Thymus (tissue), 11 donors: Measurements from ENCODE around the gene CD99L2. TPM values are rescaled to one million over a fixed set of nuclear protein-coding genes. Genes with fewer than 3 reads are reported as not detected.

ENCODE experiments used
- DNase-seq, 9 donors: peaks; one replicate each; pipeline ENCODE4 v3.0.0-alpha.2; 2013; ENCODE audit warnings: low spot score in 9 of 9, low read depth in 6 of 9, missing footprints in 1 of 9
- H3K27ac ChIP-seq, 2 donors: one replicate each; pipeline ENCODE4 v1.5.1; 2013; ENCODE audit warnings: control low read depth in 1 of 2, low read depth in 1 of 2, low read length in 1 of 2, mild to moderate bottlenecking in 1 of 2, moderate library complexity in 1 of 2
- H3K27me3 ChIP-seq, 2 donors: one replicate each; pipeline ENCODE4 v1.5.1; 2013; ENCODE audit warnings: low read length in 1 of 2; ENCODE audit not compliant: control insufficient read depth in 2 of 2, insufficient read depth in 1 of 2
- H3K36me3 ChIP-seq, 2 donors: one replicate each; pipeline ENCODE4 v1.5.1; 2013; ENCODE audit warnings: low read length in 1 of 2, mild to moderate bottlenecking in 1 of 2, moderate library complexity in 1 of 2; ENCODE audit not compliant: control insufficient read depth in 2 of 2, insufficient read depth in 2 of 2
- H3K4me1 ChIP-seq, 2 donors: one replicate each; pipeline ENCODE4 v1.5.1; 2013; ENCODE audit warnings: low read length in 2 of 2; ENCODE audit not compliant: control insufficient read depth in 2 of 2, insufficient read depth in 2 of 2
- H3K4me3 ChIP-seq, 2 donors: one replicate each; pipeline ENCODE4 v1.5.1; 2013; ENCODE audit warnings: low read length in 2 of 2, control low read depth in 1 of 2, mild to moderate bottlenecking in 1 of 2
- H3K9me3 ChIP-seq, 2 donors: one replicate each; pipeline ENCODE4 v1.5.1; 2013; ENCODE audit warnings: low read length in 1 of 2, mild to moderate bottlenecking in 1 of 2; ENCODE audit not compliant: control insufficient read depth in 2 of 2, insufficient read depth in 1 of 2
- WGBS: extraction: QIAGEN DNeasy Blood & Tissue Kit; methylation state at CpG from one replicate; pipeline ENCODE4 v1.1.7; 2013; 5-methylcytosine and 5-hydroxymethylcytosine counted together
- polyA plus RNA-seq: library from polyadenylated mRNA; stranded (reverse); fragments of 200-250 nt; gene quantifications from one replicate; pipeline ENCODE4 v1.2.3, GENCODE V29; 2013
- total RNA-seq: library from RNA; stranded (reverse); fragments of 120-200 nt; gene quantifications from one replicate; pipeline ENCODE4 v1.2.4, GENCODE V29; 2013
- donor health status: healthy.

The CD99L2 gene
- total and polyA plus RNA-seq, 2 donors = 9.3 to 14.0 TPM

- H3K9me3 ChIP-seq = no peaks in the 10 kb centered on the region
- DNase-seq = no peak
- H3K27me3 ChIP-seq = no peaks in the 10 kb centered on the region
- no peak overlapping the region for H3K4me3 ChIP-seq
- H3K36me3 ChIP-seq = no peaks in the 10 kb centered on the region
- H3K27ac ChIP-seq = no peak overlapping the region
- H3K4me1 ChIP-seq = no peaks in the 10 kb centered on the region
- 97% methylated on average over 2 of the region's 2 CpGs for WGBS
These were observed 92.7 kb downstream of the CD99L2 start for GRCh38 chrX:150805736-150806135.

DNA sequence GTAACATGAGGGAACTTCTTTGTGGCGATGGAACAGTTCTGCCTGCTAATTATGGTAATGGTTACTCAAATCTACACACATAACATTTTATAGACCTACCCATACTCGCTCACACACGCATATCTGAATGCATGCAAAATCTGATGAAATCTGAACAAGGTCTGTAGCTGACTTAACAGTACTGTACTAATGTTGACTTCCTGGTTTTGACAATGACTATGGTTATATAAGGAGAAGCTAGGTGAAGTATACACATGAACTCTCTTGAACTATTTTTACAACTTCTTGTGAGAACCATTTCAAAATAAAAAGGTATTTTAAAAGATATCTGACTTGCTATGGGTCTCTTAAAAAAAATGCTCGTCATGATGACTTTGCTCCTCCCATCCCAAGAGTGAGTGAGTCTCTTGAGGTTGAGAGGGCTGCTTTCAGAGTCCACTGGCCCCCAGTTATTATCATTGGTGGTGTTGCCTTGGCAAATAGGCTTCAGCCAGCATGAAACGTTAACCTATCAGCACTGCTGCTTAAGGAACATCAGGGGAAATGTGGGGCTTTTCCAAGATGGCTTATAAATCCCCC lies 105.4 kb downstream of the CD99L2 start:
- H3K36me3 ChIP-seq = peaks cover 0 to 7% of the 10 kb centered on the region in 2 donors
- no peak for DNase-seq
- no peak overlapping the region for H3K4me3 ChIP-seq
- no peaks in the 10 kb centered on the region for H3K4me1 ChIP-seq
- no peaks in the 10 kb centered on the region for H3K27me3 ChIP-seq
- 97% methylated on average over 5 of the region's 5 CpGs for WGBS
- H3K27ac ChIP-seq = no peak overlapping the region
- H3K9me3 ChIP-seq = no peaks in the 10 kb centered on the region

DNA sequence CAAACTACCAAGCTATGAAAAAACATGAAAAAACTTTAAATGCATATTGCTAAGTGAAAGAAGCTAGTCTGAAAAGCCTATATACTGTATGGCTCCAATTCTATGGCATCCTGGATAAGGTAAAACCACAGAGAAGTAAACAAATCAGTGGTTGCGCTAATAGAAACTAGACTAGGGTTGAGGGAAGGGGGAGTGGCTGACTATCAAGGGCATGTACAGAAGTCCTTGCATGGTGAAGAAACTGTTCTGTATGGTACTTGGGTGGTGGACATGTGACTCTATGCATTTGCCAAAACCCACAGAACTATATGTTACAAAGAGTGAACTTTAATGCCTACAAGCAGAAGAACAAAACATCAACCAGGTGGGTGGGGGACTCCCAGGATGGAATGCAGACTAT lies 108.4 kb downstream of the CD99L2 start:
- no peaks in the 10 kb centered on the region for H3K4me1 ChIP-seq
- DNase-seq = no peak
- H3K9me3 ChIP-seq = no peaks in the 10 kb centered on the region
- no peaks in the 10 kb centered on the region for H3K27me3 ChIP-seq
- H3K27ac ChIP-seq = no peak overlapping the region
- H3K4me3 ChIP-seq = no peak overlapping the region
- 100% methylated on average over 1 of the region's 1 CpG for WGBS
- peaks cover 0 to 7% of the 10 kb centered on the region in 2 donors for H3K36me3 ChIP-seq

GRCh38 chrX:150781677-150782076 lies 116.8 kb downstream of the CD99L2 start:
- no peaks in the 10 kb centered on the region for H3K9me3 ChIP-seq
- no peak overlapping the region for H3K4me3 ChIP-seq
- 98% methylated on average over 10 of the region's 10 CpGs for WGBS
- peaks cover 0 to 2% of the 10 kb centered on the region in 2 donors for H3K36me3 ChIP-seq
- no peak for DNase-seq
- H3K4me1 ChIP-seq = no peaks in the 10 kb centered on the region
- no peaks in the 10 kb centered on the region for H3K27me3 ChIP-seq
- H3K27ac ChIP-seq = no peak overlapping the region

DNA sequence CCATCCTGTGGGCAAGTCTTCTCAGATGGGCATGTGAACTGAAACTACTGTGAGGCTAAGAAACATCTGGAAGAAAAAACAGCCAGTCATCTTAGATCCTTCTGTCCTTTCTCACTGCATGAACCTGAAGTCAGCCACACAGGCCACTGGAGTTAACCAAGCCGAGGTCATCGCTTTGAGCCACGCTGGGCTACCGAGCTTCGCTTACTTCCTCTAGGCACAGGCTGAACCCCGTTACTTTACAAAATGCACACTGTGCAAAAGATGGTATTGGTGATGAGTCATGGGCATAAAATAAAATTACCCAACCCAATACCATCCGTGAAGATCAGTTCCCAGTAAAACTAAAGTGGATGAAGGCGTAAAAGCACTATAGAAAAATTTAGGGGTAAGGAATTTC lies 119.1 kb downstream of the CD99L2 start:
- peaks cover 0 to 6% of the 10 kb centered on the region in 2 donors for H3K36me3 ChIP-seq
- DNase-seq = no peak
- 96% methylated on average over 8 of the region's 8 CpGs for WGBS
- no peaks in the 10 kb centered on the region for H3K9me3 ChIP-seq
- H3K4me3 ChIP-seq = no peak overlapping the region
- no peak overlapping the region for H3K27ac ChIP-seq
- no peaks in the 10 kb centered on the region for H3K4me1 ChIP-seq
- H3K27me3 ChIP-seq = no peaks in the 10 kb centered on the region

DNA sequence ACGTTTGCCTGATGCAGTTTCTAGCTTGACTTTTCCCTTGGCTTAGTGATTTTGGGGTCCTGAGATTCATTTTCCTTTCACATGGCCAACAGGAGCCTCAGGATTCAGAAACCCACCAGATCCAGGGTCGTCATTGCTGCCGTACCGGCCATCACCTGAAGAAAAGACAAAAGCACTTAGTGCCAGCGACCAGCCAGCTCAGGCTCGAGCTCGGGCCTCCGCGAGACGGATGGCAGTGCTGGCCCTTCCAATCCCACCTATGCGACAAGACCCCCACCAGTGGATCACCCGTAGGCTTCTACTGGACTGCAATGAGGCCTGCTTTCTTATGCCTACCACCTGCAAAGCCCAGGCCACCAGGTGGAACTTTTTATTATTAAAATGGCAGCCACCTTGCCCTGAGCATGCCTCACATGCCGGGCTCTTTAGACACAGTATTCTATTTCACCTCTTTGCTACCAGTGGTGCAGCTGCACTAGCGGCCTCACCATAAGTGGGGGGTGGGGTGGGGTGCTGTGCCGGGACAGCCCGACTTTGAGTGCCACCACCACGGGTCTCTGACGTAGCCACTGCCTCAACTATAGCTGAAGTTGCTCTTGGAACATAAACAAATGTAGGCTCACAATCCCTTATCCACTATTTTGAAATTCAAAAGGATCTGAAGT lies 121.0 kb downstream of the CD99L2 start:
- 98% methylated on average over 18 of the region's 18 CpGs for WGBS
- no peak for DNase-seq
- peaks cover 0 to 6% of the 10 kb centered on the region in 2 donors for H3K36me3 ChIP-seq

GRCh38 chrX:150775569-150776350 lies 122.7 kb downstream of the CD99L2 start:
- Histone ChIP-seq H3K27ac (no peak overlapping the region), H3K27me3 (no peaks in the 10 kb centered on the region), H3K9me3 (no peaks in the 10 kb centered on the region), H3K36me3 (peaks cover 0 to 6% of the 10 kb centered on the region in 2 donors), H3K4me1 (no peaks in the 10 kb centered on the region), H3K4me3 (no peak overlapping the region)
- no peak for DNase-seq
- WGBS = 96% methylated on average over 18 of the region's 18 CpGs

More for the DNA sequence above, 121.0 kb downstream of the CD99L2 start:
- Histone ChIP-seq H3K27me3 (no peaks in the 10 kb centered on the region), H3K4me1 (no peaks in the 10 kb centered on the region), H3K4me3 (no peak overlapping the region), H3K9me3 (no peaks in the 10 kb centered on the region), H3K27ac (no peak overlapping the region)

GRCh38 chrX:150774798-150775568 lies 123.5 kb downstream of the CD99L2 start:
- 99% methylated on average over 14 of the region's 14 CpGs for WGBS
- H3K27me3 ChIP-seq = no peaks in the 10 kb centered on the region
- H3K4me3 ChIP-seq = no peak overlapping the region
- H3K36me3 ChIP-seq = peaks cover 0 to 8% of the 10 kb centered on the region in 2 donors
- H3K27ac ChIP-seq = no peak overlapping the region
- no peaks in the 10 kb centered on the region for H3K9me3 ChIP-seq
- no peak for DNase-seq
- H3K4me1 ChIP-seq = no peaks in the 10 kb centered on the region
